HAP-1 (cell line): ENCODE data around the gene PEX10.
"Not testable (repeated sequence)": the region's sequence is repeated elsewhere in the genome, so short reads cannot be mapped to it uniquely, and the experiment has no call there.

ENCODE experiments used
- DNase-seq, 2 experiments: peaks; one replicate each; pipeline ENCODE4 v3.0.0-alpha.2; 2016 to 2020; ENCODE audit warnings: low spot score in 2 of 2
- H3K27me3 ChIP-seq: fragments of 250-450 bp; sonication (Bioruptor Pico); 2 replicates; pipeline ENCODE4 v1.5.1; 2020; ENCODE audit warnings: low read depth, mild to moderate bottlenecking, moderate library complexity
- H3K36me3 ChIP-seq: fragments of 250-450 bp; sonication (Bioruptor Pico); replicated peaks from 2 replicates; pipeline ENCODE4 v1.5.1; 2020; ENCODE audit warnings: mild to moderate bottlenecking
- H3K4me1 ChIP-seq: fragments of 250-450 bp; sonication (Bioruptor Pico); 2 replicates; pipeline ENCODE4 v1.5.1; 2020; ENCODE audit warnings: mild to moderate bottlenecking
- H3K4me3 ChIP-seq: fragments of 250-450 bp; sonication (Bioruptor Pico); 2 replicates; pipeline ENCODE4 v1.5.1; 2020; ENCODE audit warnings: mild to moderate bottlenecking, moderate library complexity
- H3K9me3 ChIP-seq: fragments of 250-450 bp; sonication (Bioruptor Pico); 2 replicates; pipeline ENCODE4 v1.5.1; 2020; ENCODE audit warnings: mild to moderate bottlenecking, moderate library complexity
- in situ Hi-C: fragments of 300-500 bp; cut with MboI; formaldehyde crosslinking; loops from 3 replicates; pipeline ENCODE4 v1.14.3; 2020; ENCODE audit warnings: low sequenced_read_pairs, inconsistent platforms, mixed read lengths

Gene PEX10

GRCh38 chr1:2448098-2448445, 35.7 kb upstream of the PEX10 start:
- Histone ChIP-seq H3K27me3 (peaks cover 54% of the 10 kb centered on the region), H3K4me3 (no peak overlapping the region), H3K4me1 (no peaks in the 10 kb centered on the region), H3K36me3 (no peaks in the 10 kb centered on the region), H3K9me3 (no peaks in the 10 kb centered on the region)
- in situ Hi-C loops: loop anchor here (10.0 to 25.0 kb wide), 2 partner anchors 177 to 464 kb away; no protein-coding TSS in a partner anchor
- DNase-seq: no peak

GRCh38 chr1:2447276-2448097, 35.1 kb upstream of the PEX10 start:
- no peaks in the 10 kb centered on the region for H3K9me3 ChIP-seq
- in situ Hi-C loops: loop anchor here (10.0 to 25.0 kb wide), 2 partner anchors 177 to 465 kb away; no protein-coding TSS in a partner anchor
- H3K4me3 ChIP-seq: no peak overlapping the region
- no peaks in the 10 kb centered on the region for H3K4me1 ChIP-seq
- no peaks in the 10 kb centered on the region for H3K36me3 ChIP-seq
- peaks cover 60% of the 10 kb centered on the region for H3K27me3 ChIP-seq
- no peak for DNase-seq

- H3K4me3 ChIP-seq: no peak overlapping the region
- in situ Hi-C loops: loop anchor here (10.0 to 25.0 kb wide), 2 partner anchors 178 to 465 kb away; no protein-coding TSS in a partner anchor
- DNase-seq: no peak
- no peaks in the 10 kb centered on the region for H3K4me1 ChIP-seq
- H3K9me3 ChIP-seq: no peaks in the 10 kb centered on the region
- H3K27me3 ChIP-seq: peaks cover 66% of the 10 kb centered on the region
- no peaks in the 10 kb centered on the region for H3K36me3 ChIP-seq
Measured at GRCh38 chr1:2446861-2447260, 34.5 kb upstream of the PEX10 start.

- H3K36me3 ChIP-seq: no peaks in the 10 kb centered on the region
- peaks cover 71% of the 10 kb centered on the region for H3K27me3 ChIP-seq
- no peaks in the 10 kb centered on the region for H3K9me3 ChIP-seq
- in situ Hi-C loops: loop anchor here (10.0 to 25.0 kb wide), 2 partner anchors 178 to 466 kb away; no protein-coding TSS in a partner anchor
- DNase-seq: no peak
- H3K4me1 ChIP-seq: no peaks in the 10 kb centered on the region
- no peak overlapping the region for H3K4me3 ChIP-seq
Measured at GRCh38 chr1:2446394-2446793, 34.0 kb upstream of the PEX10 start.

GRCh38 chr1:2445823-2446215, 33.5 kb upstream of the PEX10 start:
- Histone ChIP-seq H3K36me3 (no peaks in the 10 kb centered on the region), H3K4me1 (no peaks in the 10 kb centered on the region), H3K27me3 (peaks cover 75% of the 10 kb centered on the region), H3K4me3 (no peak overlapping the region), H3K9me3 (no peaks in the 10 kb centered on the region)
- DNase-seq: no peak
- in situ Hi-C loops: loop anchor here (10.0 to 25.0 kb wide), 2 partner anchors 179 to 466 kb away; no protein-coding TSS in a partner anchor

- in situ Hi-C loops: loop anchor here (10.0 to 25.0 kb wide), 2 partner anchors 180 to 467 kb away; no protein-coding TSS in a partner anchor
- Histone ChIP-seq H3K36me3 (no peaks in the 10 kb centered on the region), H3K9me3 (no peaks in the 10 kb centered on the region), H3K4me3 (no peak overlapping the region), H3K4me1 (no peaks in the 10 kb centered on the region), H3K27me3 (peaks cover 75% of the 10 kb centered on the region)
- DNase-seq: no peak
Measured at GRCh38 chr1:2445162-2445822, 32.9 kb upstream of the PEX10 start.

- Histone ChIP-seq H3K27me3 (peaks cover 69% of the 10 kb centered on the region), H3K36me3 (no peaks in the 10 kb centered on the region), H3K9me3 (no peaks in the 10 kb centered on the region), H3K4me1 (no peaks in the 10 kb centered on the region), H3K4me3 (no peak overlapping the region)
- DNase-seq: no peak
- in situ Hi-C loops: loop anchor here (10.0 to 25.0 kb wide), 2 partner anchors 181 to 468 kb away; no protein-coding TSS in a partner anchor
Measured at GRCh38 chr1:2444138-2444591, 31.8 kb upstream of the PEX10 start.

GRCh38 chr1:2443277-2444137, 31.1 kb upstream of the PEX10 start:
- in situ Hi-C loops: loop anchor here (10.0 to 25.0 kb wide), 2 partner anchors 181 to 469 kb away; no protein-coding TSS in a partner anchor
- peaks cover 72% of the 10 kb centered on the region for H3K27me3 ChIP-seq
- no peaks in the 10 kb centered on the region for H3K9me3 ChIP-seq
- no peak overlapping the region for H3K4me3 ChIP-seq
- H3K36me3 ChIP-seq: no peaks in the 10 kb centered on the region
- no peaks in the 10 kb centered on the region for H3K4me1 ChIP-seq
- DNase-seq: no peak

- Histone ChIP-seq H3K36me3 (no peaks in the 10 kb centered on the region), H3K4me1 (no peaks in the 10 kb centered on the region), H3K9me3 (no peaks in the 10 kb centered on the region), H3K27me3 (peaks cover 71% of the 10 kb centered on the region), H3K4me3 (no peak overlapping the region)
- no peak for DNase-seq
- in situ Hi-C loops: loop anchor here (10.0 to 25.0 kb wide), 2 partner anchors 182 to 470 kb away; no protein-coding TSS in a partner anchor
Measured at GRCh38 chr1:2442661-2443060, 30.3 kb upstream of the PEX10 start.

GRCh38 chr1:2441746-2442145, 29.4 kb upstream of the PEX10 start:
- H3K27me3 ChIP-seq: peaks cover 62% of the 10 kb centered on the region
- in situ Hi-C loops: loop anchor here (10.0 to 25.0 kb wide), 2 partner anchors 183 to 471 kb away; no protein-coding TSS in a partner anchor
- DNase-seq: no peak

GRCh38 chr1:2440346-2440745, 28.0 kb upstream of the PEX10 start:
- DNase-seq, H3K4me1 ChIP-seq, H3K9me3 ChIP-seq, H3K36me3 ChIP-seq, H3K4me3 ChIP-seq: not testable (repeated sequence)
- in situ Hi-C loops: loop anchor here (10.0 to 25.0 kb wide), 2 partner anchors 184 to 472 kb away; no protein-coding TSS in a partner anchor
- H3K27me3 ChIP-seq: peaks cover 52% of the 10 kb centered on the region

More at GRCh38 chr1:2441746-2442145, 29.4 kb upstream of the PEX10 start:
- Histone ChIP-seq H3K36me3 (no peaks in the 10 kb centered on the region), H3K4me1 (no peaks in the 10 kb centered on the region), H3K4me3 (no peak overlapping the region), H3K9me3 (no peaks in the 10 kb centered on the region)

- in situ Hi-C loops: loop anchor here (25.0 kb wide), 1 partner anchor 473 kb away; no protein-coding TSS in a partner anchor
- Histone ChIP-seq H3K4me3 (no peak overlapping the region), H3K4me1 (no peaks in the 10 kb centered on the region), H3K36me3 (no peaks in the 10 kb centered on the region), H3K9me3 (no peaks in the 10 kb centered on the region), H3K27me3 (peaks cover 52% of the 10 kb centered on the region)
- no peak for DNase-seq
Measured at GRCh38 chr1:2439369-2439768, 27.0 kb upstream of the PEX10 start.

- in situ Hi-C loops: loop anchor here (25.0 kb wide), 1 partner anchor 474 kb away; no protein-coding TSS in a partner anchor
- no peak overlapping the region for H3K4me3 ChIP-seq
- peaks cover 54% of the 10 kb centered on the region for H3K27me3 ChIP-seq
- H3K4me1 ChIP-seq: no peaks in the 10 kb centered on the region
- DNase-seq: no peak
- H3K36me3 ChIP-seq: no peaks in the 10 kb centered on the region
- H3K9me3 ChIP-seq: no peaks in the 10 kb centered on the region
Measured at GRCh38 chr1:2438641-2439040, 26.3 kb upstream of the PEX10 start.
